GM18511 (cell line): ENCODE data around the gene PPP6R2.

Experiments
- ATAC-seq: cut with Tn5 transposase; IDR thresholded peaks from one replicate; pipeline ENCODE4 v1.9.1; 2021; ENCODE audit warnings: mild to moderate bottlenecking, moderate library complexity; ENCODE audit not compliant: unreplicated experiment

Gene PPP6R2

GRCh38 chr22:50304528-50305392 lies 38.4 kb upstream of the PPP6R2 start:
- no peak for ATAC-seq

- no peak for ATAC-seq
These were observed 37.7 kb upstream of the PPP6R2 start for GRCh38 chr22:50305393-50305922.

- peak; percentile 35 for ATAC-seq
These were observed 37.1 kb upstream of the PPP6R2 start for GRCh38 chr22:50305923-50306566.

- ATAC-seq: peak; percentile 52
These were observed 36.1 kb upstream of the PPP6R2 start, which contains the start of gene PLXNB2 for GRCh38 chr22:50306753-50307749. PLXNB2 (minus strand) TSS chr22:50307646; CDS start chr22:50290584, 17,062 bp downstream.

- ATAC-seq: no peak
These were observed 35.1 kb upstream of the PPP6R2 start for GRCh38 chr22:50307890-50308596.

- no peak for ATAC-seq
These were observed 34.6 kb upstream of the PPP6R2 start for GRCh38 chr22:50308597-50308935.

GRCh38 chr22:50308986-50309600 lies 34.0 kb upstream of the PPP6R2 start:
- ATAC-seq: no peak

GRCh38 chr22:50309601-50309991 lies 33.5 kb upstream of the PPP6R2 start:
- ATAC-seq: no peak

GRCh38 chr22:50310031-50310722 lies 33.0 kb upstream of the PPP6R2 start:
- no peak for ATAC-seq

- ATAC-seq: no peak
These were observed 32.1 kb upstream of the PPP6R2 start for GRCh38 chr22:50310949-50311444.

- ATAC-seq: no peak
These were observed 31.3 kb upstream of the PPP6R2 start for GRCh38 chr22:50311606-50312351.

- no peak for ATAC-seq
These were observed 30.8 kb upstream of the PPP6R2 start for GRCh38 chr22:50312371-50312770.

GRCh38 chr22:50313021-50313420 lies 30.1 kb upstream of the PPP6R2 start:
- ATAC-seq: no peak

GRCh38 chr22:50313600-50313999 lies 29.5 kb upstream of the PPP6R2 start:
- ATAC-seq: no peak

- no peak for ATAC-seq
These were observed 29.1 kb upstream of the PPP6R2 start for GRCh38 chr22:50314081-50314454.

GRCh38 chr22:50314455-50315288 lies 28.5 kb upstream of the PPP6R2 start:
- ATAC-seq: peak; percentile 88

GRCh38 chr22:50315289-50316113 lies 27.6 kb upstream of the PPP6R2 start:
- no peak for ATAC-seq
